RKO (cell line): Measurements from ENCODE around the gene RGS9BP.
"Not testable (repeated sequence)": the region's sequence is repeated elsewhere in the genome, so short reads cannot be mapped to it uniquely, and the experiment has no call there.

Experiments used
- DNase-seq: peaks from one replicate; pipeline ENCODE4 v3.0.0-alpha.2; 2016; ENCODE audit warnings: low spot score

RGS9BP gene

DNA sequence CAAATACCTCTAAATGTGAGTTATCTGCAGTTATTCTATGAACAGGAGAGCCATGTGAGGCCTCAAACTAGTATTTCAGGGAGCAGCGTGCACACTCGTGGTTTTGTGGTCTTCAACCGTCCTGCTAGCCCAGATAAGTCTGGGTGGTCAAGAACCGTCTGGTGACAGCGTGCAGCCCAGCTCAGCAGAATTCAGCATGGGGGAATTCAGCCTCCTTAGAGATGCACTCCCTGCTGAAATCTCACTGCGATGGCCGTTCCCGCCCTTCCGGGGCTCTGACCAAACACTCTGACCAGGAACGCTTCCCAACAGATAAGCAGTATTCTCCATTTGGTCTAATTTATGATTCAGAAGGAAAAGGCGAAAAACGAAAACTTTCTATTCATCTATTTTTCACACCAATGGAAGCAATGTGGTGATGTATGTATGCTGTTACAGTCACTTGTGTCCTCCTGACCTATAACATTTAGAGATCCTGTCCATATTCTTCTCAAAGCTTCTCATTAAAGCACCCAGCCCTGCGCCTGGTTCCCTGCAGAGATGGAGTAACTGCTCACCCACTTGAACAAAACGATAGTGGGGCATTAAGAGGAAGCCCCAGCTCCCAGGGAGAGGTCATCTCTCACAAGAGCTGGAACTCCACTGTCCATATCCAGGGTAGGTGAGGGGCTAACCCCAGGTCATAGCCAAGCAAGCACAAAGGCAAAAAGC is 3.6 kb upstream of the RGS9BP start:
- no peak for DNase-seq

DNA sequence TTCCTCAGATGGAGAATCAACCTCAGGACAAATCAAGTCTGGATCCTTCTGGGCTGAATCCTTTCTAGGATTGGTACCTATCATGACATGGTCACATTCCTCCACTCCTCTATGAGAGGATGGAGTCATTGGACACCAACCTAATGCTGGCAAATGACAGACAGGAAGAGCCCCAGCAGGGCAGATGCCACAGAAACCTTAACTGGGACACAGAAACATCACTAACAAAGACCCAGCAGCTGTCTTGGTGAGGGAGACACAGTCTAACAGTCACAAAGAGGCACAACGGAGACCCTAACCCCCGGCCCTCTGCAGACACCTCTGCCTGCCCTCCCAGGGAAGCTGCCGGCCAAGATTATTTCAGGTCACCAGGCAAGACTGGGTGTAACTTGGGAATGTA is 2.8 kb upstream of the RGS9BP start:
- DNase-seq, result no peak

DNA sequence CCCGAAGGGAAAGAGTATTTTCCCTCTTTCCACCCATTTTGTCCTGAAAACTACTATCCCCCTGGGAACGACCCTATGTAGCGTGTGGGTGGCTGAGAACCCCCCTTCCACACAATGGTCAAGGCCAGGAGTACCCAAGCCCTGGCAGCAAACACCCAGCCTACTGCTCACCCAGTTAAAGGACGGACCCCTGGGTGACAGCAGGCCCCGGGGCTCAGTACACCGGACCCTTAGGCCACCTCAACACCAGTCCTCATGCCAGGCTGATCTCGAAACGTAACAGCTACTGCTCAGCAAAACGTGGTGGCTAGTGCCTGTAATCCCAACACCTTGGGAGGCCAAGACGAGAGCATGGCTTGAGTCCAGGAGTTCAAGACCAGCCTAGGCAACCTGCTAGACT is 2.1 kb upstream of the RGS9BP start:
- DNase-seq, result no peak

DNA sequence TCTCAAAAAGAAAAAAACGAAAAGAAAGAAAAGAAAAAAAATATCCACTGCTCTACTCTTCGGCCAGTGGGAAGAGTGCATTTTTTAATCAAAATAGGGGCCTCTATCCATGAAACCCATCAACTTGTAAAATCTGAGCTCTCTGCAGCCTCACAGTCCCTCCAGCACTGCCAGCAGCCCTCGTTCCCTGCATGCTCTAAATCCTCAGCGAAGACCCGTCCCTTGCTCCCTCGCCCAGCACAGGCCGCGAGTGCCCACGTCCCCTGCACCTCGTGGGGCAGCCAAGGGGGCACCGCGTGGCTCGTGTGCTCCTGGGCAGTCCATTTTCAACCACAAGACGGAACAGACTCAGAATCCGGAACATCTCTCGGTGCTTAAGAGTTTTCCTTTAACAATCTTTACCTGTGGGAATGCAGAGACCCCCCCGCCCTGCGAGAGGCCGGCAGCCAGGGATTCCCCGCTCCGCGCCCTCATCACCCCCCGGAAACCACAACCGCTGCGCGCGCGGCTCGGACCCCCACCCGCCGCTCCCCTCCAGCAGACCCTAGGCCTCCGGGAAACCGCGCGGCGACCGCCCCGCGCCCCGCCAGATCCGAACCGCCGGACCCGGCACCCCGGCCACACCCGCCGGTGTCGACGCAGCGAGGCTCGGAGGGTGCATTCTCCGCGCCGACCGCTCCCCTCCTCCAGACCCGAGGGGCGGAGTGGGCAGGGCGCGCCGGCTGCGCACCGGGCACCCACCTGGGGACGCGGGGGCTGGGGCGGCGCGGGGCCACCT is 1.3 kb upstream of the RGS9BP start:
- DNase-seq, result no peak

DNA sequence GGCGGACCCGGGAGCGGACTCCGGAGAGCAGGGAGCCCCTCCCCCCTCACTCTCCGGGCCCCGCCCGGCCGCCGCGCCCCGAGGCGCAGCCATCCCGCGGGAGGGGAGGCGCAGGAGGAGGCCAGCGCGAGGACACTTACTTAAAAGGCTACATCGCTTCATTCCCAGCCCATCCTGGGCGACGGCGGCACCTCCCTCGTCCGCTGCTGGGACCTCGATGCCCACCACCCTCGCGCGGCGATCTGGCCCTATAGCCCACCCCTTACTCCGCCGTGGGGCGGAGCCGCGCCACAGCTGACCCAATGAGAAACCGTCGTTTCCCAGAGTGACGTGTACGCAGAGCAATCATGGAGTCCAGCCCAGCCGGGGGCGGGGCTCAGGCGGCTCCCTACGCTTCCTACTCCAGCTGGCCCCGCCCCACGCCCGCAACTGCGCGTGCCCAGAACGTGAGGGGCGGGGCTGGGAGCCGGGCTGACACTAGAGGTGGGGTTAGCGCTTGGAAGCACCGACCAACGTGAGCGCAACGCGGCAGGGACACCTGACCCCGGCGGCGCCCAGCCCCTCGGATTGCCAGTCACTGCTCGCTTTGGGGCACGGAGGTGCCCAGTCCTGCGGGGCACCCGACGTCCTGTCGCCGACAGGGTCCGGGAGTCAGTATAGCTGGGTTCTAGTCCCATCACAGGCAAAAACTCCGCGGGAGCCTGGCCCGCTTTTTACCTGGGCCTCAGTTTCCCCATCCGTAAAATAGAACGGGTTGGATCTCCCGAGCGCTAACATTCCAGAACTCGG is 523 bp upstream of the RGS9BP start, which contains the start of gene ANKRD27:
Gene ANKRD27 (minus strand): TSS at position 250 of the 789 bp plus-strand sequence. CDS start 16,165 bp downstream, outside the sequence.
- DNase-seq, result peak; percentile 98

DNA sequence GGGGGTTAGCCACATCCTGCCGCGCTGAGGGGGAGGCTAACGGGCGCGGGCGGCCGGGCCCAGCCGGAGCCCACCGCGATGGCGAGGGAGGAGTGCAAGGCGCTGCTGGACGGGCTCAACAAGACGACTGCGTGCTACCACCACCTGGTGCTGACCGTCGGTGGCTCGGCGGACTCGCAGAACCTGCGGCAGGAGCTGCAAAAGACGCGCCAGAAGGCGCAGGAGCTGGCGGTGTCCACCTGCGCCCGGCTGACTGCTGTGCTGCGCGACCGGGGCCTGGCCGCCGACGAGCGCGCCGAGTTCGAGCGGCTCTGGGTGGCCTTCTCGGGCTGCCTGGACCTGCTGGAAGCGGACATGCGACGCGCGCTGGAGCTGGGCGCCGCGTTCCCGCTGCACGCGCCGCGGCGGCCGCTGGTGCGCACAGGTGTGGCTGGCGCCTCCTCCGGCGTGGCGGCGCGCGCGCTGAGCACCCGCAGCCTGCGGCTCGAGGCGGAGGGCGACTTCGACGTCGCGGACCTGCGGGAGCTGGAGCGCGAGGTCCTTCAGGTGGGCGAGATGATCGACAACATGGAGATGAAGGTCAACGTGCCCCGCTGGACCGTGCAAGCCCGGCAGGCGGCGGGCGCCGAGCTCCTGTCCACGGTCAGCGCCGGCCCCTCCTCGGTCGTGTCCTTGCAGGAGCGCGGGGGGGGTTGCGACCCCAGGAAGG is 692 bp downstream of the RGS9BP start:
- no peak for DNase-seq

DNA sequence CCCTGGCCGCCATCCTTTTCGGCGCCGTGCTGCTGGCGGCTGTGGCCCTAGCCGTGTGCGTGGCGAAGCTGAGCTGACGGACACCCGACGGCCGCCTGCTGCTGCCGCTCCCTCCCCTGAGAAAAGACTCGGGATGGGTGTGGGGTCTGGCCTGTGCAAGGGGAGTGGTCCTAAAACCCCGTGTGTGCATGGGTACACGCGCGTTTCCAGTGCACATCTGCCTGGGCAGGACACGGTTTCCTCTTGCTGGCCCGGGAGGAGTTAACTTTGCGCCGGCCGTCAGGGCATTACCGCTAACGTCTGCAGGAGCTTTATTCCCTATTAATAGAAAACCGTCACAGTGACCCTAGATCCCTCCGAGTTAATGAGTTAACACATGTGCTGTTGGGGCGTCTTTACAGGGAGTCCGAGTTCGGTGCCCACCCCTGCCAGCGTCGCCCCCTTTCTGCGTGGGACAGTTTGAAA is 1.3 kb downstream of the RGS9BP start:
- no peak for DNase-seq

DNA sequence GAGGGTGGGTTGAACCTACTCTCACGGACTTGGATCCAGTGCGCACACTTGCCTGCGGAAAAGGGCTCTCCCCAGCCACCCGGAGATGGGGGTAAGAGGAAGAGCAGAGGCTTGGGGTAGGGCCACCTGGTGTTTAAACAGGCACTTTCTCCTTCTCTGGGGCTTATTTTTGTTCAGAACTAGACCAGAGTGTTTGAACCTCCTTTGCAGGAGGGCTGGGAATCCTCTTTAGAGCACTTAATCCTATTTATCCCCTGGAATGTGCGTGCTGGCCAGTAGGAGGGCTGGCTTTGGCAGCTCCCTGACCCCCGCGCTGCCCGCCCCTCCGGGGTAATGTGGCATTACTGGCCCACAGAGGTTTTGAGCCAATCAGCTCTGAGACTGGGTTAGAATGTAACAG is 2.0 kb downstream of the RGS9BP start:
- DNase-seq, result no peak

DNA sequence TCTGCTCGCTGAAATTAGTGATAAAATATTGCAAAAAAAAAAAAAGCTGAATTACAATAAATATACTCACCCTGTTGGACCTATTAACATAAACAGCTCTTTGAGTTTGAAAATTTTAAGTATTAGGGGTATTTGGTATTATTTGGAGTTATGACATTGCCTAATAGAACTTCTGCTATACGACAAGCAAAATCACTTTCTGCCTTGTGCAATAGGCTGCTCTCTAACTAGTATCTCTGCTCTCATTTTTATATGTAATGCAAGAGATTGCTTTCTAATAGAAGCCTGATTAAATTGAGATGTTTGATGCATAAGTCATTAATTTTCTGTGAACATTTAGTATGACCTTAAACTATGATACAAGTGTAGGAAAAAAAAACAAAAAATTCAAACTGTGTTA is 5.3 kb downstream of the RGS9BP start:
- DNase-seq, result no peak

DNA sequence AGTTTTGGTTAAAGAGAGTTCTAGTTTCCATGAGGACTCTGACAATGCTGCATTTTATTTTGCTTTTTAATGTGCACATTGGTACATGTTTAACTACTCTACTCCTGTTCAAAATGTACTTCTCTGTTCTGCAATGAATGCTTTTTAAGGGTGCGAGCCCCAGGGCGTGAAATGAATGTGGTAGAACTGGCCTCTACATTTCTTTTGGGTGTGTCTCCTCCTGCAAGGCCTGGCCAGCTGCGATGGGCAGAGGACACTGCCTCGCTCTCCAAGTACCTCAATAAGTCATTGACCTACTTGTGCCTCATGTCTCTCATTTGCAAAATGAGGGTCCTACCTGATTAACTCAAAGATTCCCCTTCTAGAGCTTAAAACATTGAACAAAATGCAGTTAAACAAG is 6.7 kb downstream of the RGS9BP start:
- DNase-seq, result no peak

DNA sequence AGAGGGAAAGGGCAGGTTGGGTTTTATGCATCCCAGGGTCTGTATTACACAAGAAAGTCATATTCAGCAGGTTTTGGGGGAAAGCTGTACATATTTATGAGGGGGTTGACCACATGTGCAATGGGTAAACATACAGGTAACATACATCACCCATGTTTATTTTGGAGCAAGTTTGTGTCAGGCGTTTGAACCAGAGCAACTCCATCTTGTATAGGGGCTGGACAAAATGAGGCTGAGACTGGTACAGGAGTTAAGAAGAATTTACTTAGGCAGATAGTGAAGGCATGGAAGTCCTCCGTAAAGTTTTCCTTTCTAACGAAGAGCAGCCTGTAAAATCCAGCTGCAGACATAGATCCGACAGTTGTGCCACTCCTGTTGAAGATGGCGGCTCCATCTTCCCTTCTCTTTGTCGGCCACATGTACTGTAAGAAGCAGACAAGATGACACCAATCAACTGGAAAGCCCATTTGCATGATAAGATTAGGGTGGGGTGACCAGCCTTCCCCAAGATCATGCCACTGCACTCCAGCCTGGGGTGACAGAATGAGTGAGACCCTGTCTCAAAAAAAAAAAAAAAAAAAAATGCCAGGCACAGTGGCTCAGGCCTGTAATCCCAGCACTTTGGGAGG is 11.3 kb downstream of the RGS9BP start:
- DNase-seq, result no peak

DNA sequence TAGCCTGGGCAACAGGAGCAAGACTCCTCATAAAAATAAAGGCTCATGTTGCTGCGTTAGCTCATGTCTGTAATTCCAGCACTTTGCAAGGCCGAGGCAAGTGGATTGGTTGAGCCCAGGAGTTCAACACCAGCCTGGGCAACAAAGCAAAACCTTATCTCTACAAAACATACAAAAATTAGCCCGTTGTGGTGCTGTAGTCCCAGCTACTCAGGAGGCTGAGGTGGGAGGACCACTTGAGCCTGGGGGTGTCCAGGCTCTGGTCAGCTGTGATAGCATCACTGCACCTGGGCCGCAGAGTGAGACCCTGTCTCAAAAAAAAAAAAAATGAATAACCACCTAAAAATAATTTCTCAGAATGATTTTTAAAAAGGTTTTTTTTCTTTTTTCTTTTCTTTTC is 12.0 kb downstream of the RGS9BP start:
- no peak for DNase-seq

DNA sequence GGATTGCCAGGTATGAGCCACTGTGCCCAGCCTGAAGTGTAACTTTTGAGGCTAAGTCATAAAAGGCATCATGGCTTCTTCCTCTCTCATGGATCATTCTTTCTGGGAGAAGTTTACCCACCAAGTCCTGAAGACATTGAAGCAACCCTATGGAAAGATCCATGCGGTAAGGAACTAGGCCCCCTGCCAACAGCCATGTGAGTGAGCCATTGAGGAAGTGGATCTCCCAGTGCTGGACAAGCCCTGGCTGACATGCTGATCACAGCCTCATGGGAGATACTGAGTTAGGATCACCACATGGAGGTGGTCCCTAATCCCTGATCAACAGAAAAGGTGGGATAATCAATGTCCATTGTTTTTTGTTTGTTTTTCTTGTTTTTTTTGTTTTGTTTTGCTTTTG is 12.7 kb downstream of the RGS9BP start:
- DNase-seq, result no peak

DNA sequence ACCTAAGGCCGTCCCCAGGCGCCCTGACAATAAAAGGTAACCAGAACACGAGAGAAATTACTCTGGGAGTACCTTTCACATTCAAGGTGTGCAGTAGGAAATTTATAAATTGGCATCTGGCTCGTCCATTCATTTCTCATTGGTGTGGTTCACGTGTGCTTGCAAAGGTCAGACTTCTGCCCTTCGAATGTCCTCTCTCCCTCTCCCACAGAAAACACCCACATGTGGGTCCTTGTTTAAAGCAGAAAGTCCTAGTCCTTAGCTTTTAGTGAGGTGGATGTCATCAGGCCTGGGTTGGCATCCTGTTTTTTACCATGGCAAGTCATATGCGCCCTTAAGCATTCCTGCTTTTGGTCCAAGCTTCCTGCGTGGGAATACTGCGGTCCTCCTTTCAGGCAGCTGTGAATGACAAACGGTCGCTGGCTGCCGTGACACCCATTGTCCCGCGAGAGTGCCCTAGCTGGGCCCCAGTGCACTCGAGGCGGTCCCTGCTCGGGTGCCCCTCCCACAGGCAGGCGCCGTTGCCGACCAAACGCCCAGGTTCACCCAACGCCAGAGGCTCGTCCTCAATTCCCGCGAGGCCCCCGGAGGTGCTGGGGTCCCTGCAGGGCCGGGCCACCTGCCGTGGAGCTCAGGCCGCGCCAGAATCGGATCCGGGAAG is 15.8 kb downstream of the RGS9BP start, which contains the start of gene NUDT19:
Gene NUDT19 (plus strand): TSS at position 531 of the 661 bp plus-strand sequence. CDS start 140 bp downstream, outside the sequence.
- DNase-seq, result peak; percentile 90

DNA sequence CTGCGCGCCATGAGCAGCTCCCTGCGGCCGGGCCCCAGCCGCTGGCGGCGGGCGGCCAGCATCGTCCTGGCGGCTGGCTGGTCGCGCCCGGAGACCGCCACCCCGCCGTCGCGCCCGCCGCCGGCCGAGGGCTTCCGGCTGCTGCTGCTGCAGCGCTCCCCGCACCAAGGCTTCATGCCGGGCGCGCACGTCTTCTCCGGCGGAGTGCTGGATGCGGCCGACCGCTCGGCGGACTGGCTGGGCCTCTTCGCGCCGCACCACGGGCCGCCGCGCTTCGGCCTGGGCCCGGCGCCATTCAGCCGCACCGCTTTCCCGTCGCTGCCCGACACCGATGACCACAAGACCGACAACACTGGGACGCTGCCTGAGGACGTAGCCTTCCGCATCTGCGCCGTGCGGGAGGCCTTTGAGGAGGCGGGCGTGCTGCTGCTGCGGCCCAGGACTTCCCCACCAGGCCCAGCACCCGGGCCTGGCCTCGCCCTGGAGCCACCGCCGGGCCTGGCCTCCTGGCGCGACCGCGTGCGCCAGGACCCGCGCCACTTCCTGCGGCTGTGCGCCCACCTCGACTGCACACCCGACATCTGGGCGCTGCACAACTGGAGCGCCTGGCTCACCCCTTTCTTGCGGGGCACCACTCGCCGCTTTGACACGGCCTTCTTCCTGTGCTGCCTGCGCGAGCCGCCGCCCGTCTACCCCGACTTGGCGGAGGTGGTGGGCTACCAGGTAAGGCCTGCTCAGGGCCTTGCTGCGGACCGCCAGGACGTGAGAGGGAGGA is 16.5 kb downstream of the RGS9BP start:
- peak; percentile 74 for DNase-seq

DNA sequence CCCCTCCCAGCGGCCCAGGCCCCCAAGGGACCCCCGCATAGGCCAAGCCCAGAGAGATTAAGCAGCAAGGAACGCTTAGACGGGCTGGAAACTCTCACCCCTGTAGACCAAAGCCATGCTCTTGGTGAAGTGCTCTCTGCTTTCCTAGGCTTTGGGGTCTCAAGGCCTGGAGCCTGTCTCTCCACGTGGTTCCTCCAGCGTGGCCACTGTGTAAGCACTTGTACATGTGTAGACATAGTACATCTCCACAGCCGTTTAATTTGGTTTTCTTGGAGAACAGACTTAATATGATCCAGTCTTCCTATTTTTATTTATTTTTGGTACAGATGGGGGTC is 17.0 kb downstream of the RGS9BP start:
- DNase-seq, result peak; percentile 35

DNA sequence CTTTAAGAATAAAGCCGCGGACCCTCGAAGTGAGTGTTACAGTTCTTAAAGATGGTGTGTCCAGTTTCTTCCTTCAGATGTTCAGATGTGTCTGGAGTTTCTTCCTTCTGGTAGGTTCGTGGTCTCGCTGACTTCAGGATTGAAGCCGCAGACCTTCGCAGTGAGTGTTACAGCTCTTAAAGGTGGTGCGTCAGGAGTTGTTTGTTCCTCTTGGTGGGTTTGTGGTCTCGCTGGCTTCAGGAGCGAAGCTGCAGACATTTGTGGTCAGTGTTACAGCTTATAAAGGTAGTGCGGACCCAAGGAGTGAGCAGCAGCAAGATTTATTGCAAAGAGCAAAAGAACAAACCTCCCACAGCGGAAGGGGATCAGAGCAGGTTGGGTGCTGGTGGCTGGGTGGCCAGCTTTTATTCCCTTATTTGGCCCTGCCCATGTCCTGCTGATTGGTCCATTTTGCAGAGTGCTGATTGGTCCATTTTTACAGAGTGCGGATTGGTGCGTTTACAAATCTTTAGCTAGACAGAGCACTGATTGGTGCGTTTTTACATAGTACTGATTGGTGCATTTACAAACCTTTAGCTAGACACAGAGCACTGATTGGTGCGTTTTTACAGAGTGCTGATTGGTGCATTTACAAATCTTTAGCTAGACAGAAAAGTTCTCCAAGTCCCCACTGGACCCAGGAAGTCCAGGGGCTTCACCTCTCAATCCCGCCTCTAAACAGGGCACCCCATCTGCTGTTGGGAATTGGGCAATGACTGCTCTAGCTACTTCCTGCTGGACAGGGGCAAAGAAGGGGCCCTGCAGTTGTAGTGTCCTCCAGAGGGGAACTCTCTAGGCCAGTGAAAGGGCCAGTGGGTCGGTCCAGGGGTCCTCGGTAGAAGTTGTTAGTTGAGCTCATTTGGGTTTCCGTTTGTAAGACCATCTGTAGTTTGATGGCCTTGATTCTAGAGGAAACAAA is 17.8 kb downstream of the RGS9BP start:
- peak; percentile 63 for DNase-seq

DNA sequence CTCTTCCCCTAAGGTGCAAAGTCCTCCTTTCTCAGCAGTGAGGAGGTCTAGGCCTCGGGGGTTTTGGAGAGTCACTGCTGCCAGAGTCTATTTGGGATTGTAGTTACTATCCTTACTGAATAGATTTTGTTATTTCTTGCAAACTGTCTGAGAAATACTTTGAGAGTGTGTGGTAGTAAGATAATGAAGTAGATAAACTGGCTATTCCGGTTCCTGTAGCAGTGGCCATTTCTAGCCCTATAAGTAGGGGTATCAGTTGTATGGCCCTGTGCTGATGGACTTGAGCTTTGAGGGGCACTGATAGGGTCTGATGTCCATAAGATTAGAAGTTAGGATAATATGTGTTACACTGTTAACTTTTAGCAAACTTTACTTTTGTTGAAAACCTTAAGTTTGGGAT is 18.7 kb downstream of the RGS9BP start:
- not testable (repeated sequence) for DNase-seq

DNA sequence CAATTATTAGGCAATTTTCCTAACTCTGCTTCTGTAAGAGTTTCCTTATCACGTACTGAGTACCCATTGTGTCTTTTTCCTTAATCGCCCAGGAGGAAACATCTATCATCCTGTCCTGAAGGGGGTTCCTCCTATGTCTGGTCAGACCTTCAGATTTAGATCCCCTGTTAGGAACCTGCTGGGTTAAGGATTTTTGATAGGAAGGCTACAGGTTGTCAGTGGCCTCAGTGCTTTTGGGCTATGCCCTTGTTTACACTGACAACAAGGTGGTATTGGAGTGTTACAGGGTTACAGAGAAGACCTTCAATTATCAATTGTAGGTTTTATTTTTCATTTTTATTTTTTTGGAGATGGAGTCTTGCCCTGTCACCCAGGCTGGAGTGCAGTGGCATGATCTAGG is 19.2 kb downstream of the RGS9BP start:
- not testable (repeated sequence) for DNase-seq
